Mesendoderm (in vitro differentiated cells): ENCODE measurements around the gene NOTCH4.

Source experiments
- DNase-seq: peaks from one replicate; pipeline ENCODE4 v3.0.0; 2013
- H2AK5ac ChIP-seq: 2 replicates; pipeline ENCODE4 v1.6.1; 2013; ENCODE audit warnings: low read length, inconsistent platforms
- H2BK120ac ChIP-seq: 2 replicates; pipeline ENCODE4 v1.6.1; 2013; ENCODE audit warnings: low read depth, mild to moderate bottlenecking, low read length, moderate library complexity, mixed read lengths
- H2BK15ac ChIP-seq: replicated peaks from 2 replicates; pipeline ENCODE4 v1.6.1; 2013; ENCODE audit warnings: low read depth, mild to moderate bottlenecking, moderate library complexity
- H2BK5ac ChIP-seq: 2 replicates; pipeline ENCODE4 v1.6.1; 2013; ENCODE audit warnings: low read length, inconsistent platforms
- H3K18ac ChIP-seq: 2 replicates; pipeline ENCODE4 v1.6.1; 2013; ENCODE audit warnings: mild to moderate bottlenecking, low read length, mixed read lengths
- H3K23ac ChIP-seq: one replicate; pipeline ENCODE4 v1.6.1; 2013; ENCODE audit warnings: low read length
- H3K27ac ChIP-seq: 2 replicates; pipeline ENCODE4 v1.5.1; 2013; ENCODE audit warnings: low read depth, mild to moderate bottlenecking, inconsistent platforms, low read length, moderate library complexity
- H3K27me3 ChIP-seq: 2 replicates; pipeline ENCODE4 v1.6.1; 2013; ENCODE audit warnings: low read length, control low read depth, mild to moderate bottlenecking, inconsistent platforms; ENCODE audit not compliant: insufficient read depth, poor library complexity
- H3K36me3 ChIP-seq: 2 replicates; pipeline ENCODE4 v1.6.1; 2013; ENCODE audit warnings: low read length, inconsistent platforms; ENCODE audit not compliant: control insufficient read depth, insufficient read depth
- H3K4ac ChIP-seq: one replicate; pipeline ENCODE4 v1.6.1; 2013; ENCODE audit warnings: low read depth, mild to moderate bottlenecking, low read length, moderate library complexity
- H3K4me1 ChIP-seq: 2 replicates; pipeline ENCODE4 v1.6.1; 2013; ENCODE audit warnings: low read depth, low read length, inconsistent platforms; ENCODE audit not compliant: control insufficient read depth
- H3K4me2 ChIP-seq: 2 replicates; pipeline ENCODE4 v1.6.1; 2013; ENCODE audit warnings: low read length
- H3K4me3 ChIP-seq: 2 replicates; pipeline ENCODE4 v1.5.1; 2013; ENCODE audit warnings: mild to moderate bottlenecking, low read length
- H3K56ac ChIP-seq: one replicate; pipeline ENCODE4 v1.6.1; 2013; ENCODE audit warnings: low read length
- H3K79me1 ChIP-seq: 2 replicates; pipeline ENCODE4 v1.6.1; 2013; ENCODE audit warnings: low read length, inconsistent platforms
- H3K79me2 ChIP-seq: 2 replicates; pipeline ENCODE4 v1.6.1; 2013; ENCODE audit warnings: mild to moderate bottlenecking, low read length; ENCODE audit not compliant: control insufficient read depth, insufficient read depth
- H3K9ac ChIP-seq: 2 replicates; pipeline ENCODE4 v1.6.1; 2013; ENCODE audit warnings: low read length, inconsistent platforms
- H4K5ac ChIP-seq: one replicate; pipeline ENCODE4 v1.6.1; 2013; ENCODE audit warnings: low read length
- H4K8ac ChIP-seq: one replicate; pipeline ENCODE4 v1.6.1; 2013; ENCODE audit warnings: low read depth, mild to moderate bottlenecking, control low read depth, low read length, moderate library complexity
- WGBS: extraction: QIAGEN DNeasy Blood & Tissue Kit; methylation state at CpG from one replicate; pipeline ENCODE4 v1.1.7; 2013; ENCODE audit warnings: low lambda C conversion rate, missing lambda C conversion rate; ENCODE audit not compliant: insufficient coverage; ENCODE audit errors: extremely low coverage; 5-methylcytosine and 5-hydroxymethylcytosine counted together

The NOTCH4 gene

DNA sequence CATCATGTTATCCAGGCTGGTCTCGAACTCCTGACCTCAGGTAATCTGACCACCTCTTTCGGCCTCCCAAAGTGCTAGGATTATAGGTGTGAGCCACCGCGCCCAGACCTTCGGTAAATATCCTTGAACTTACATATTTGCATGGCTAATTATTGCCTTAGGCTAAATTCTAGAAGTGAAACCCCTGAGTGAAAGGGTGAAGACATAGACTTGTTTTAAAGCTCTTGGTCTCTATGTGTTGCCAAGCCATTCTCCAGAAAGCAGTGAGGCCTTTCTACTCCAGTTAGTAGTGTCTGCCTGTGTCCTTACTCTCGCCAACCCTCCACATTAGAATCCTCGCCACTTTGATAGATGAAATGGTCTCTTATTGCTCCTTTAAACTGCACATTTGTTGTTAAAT is 2.6 kb upstream of the NOTCH4 start:
- Histone ChIP-seq H2BK120ac (no peak overlapping the region), H3K4ac (no peak overlapping the region), H3K79me1 (no peaks in the 10 kb centered on the region), H3K56ac (no peak overlapping the region), H3K23ac (no peak overlapping the region), H4K5ac (no peak overlapping the region), H3K18ac (no peak overlapping the region), H3K4me3 (no peak overlapping the region), H3K27me3 (peaks cover 2% of the 10 kb centered on the region), H2BK15ac (no peak overlapping the region), H2AK5ac (no peak overlapping the region), H3K27ac (no peak overlapping the region), H3K4me2 (no peak overlapping the region), H4K8ac (no peak overlapping the region), H2BK5ac (no peak overlapping the region), H3K36me3 (no peaks in the 10 kb centered on the region), H3K9ac (no peak overlapping the region), H3K4me1 (no peaks in the 10 kb centered on the region), H3K79me2 (no peaks in the 10 kb centered on the region)
- no peak for DNase-seq
- WGBS = no CpG with 5 or more reads among the region's 7 CpGs

DNA sequence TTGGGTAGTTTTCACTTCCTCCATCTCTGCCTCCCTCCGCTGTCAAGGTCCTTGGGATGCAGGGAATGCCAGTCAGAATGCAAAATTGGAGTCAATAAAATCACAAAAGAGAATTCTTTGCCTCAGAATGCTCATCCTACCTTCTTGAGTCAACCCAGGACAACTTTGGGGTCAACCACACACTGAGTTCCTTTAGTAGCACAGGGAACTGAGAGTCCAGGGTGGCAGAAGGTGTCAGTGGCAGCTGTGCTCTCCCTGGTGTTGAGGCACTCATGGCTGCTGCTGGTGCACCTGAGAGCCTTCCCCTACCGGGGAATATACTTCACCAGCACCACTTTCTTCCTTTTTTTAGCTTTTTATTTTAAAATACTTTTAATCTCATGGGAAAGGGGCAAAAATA is 829 bp upstream of the NOTCH4 start:
- no CpG with 5 or more reads among the region's 2 CpGs for WGBS
- Histone ChIP-seq H2AK5ac (no peak overlapping the region), H3K56ac (no peak overlapping the region), H2BK15ac (no peak overlapping the region), H4K8ac (no peak overlapping the region), H2BK5ac (no peak overlapping the region), H3K9ac (no peak overlapping the region), H3K23ac (no peak overlapping the region), H3K4ac (no peak overlapping the region), H3K79me2 (no peaks in the 10 kb centered on the region), H3K18ac (no peak overlapping the region), H3K4me1 (no peaks in the 10 kb centered on the region), H3K27me3 (no peaks in the 10 kb centered on the region), H4K5ac (no peak overlapping the region), H3K79me1 (no peaks in the 10 kb centered on the region), H3K4me3 (no peak overlapping the region), H3K36me3 (no peaks in the 10 kb centered on the region), H3K4me2 (no peak overlapping the region), H3K27ac (no peak overlapping the region), H2BK120ac (no peak overlapping the region)
- DNase-seq = no peak

DNA sequence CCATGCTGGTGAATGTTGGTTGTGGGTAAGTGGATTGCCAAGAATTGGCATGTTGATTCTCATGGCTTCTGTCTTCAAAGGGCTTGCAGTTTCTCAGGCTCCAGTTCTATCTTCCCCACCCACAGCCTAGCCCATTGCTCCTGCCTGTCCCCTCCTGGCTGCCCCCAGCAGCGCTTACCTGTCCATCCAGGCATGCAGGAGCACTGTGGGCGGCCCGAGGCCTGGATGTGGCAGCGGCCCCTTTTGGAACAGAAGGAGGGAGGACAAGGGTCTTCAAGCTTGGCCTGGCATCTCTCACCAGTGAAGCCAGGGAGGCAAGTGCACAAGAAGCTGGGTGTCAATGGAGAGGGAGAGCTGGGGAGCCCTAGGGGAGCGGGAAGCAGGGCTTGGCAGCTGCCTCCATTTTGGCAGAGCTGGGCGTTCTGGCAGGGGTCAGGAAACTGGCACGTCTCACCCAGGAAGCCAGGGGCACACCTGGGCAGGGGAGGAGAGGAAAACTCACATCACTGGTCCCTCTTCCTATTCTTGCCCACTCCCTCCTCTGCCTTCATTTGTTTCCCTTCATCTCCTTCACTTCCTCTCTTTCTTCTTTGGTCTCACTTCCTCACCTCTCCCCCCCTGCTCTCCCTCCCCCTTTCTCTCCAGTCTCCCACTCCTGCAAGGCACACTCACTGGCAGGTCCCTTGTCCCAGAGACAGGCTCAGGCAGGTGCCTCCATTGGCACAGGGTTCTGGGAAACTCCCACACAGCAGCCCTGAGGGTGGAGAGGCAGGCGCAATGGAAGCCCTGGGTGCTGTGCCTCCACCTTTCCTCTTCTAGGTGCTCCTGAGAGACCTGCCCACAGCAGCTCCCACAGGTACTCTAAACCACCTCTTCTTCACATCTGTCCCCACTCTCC is 1.3 kb downstream of the NOTCH4 start:
- H3K9ac ChIP-seq = no peak overlapping the region
- H3K4me2 ChIP-seq = no peak overlapping the region
- H3K18ac ChIP-seq = no peak overlapping the region
- no CpG with 5 or more reads among the region's 8 CpGs for WGBS
- H4K8ac ChIP-seq = no peak overlapping the region
- H2BK120ac ChIP-seq = no peak overlapping the region
- no peaks in the 10 kb centered on the region for H3K79me1 ChIP-seq
- H2BK15ac ChIP-seq = no peak overlapping the region
- H3K79me2 ChIP-seq = no peaks in the 10 kb centered on the region
- no peak overlapping the region for H2BK5ac ChIP-seq
- no peak for DNase-seq
- H4K5ac ChIP-seq = no peak overlapping the region
- no peaks in the 10 kb centered on the region for H3K36me3 ChIP-seq
- H3K27ac ChIP-seq = no peak overlapping the region
- no peak overlapping the region for H3K56ac ChIP-seq
- H3K4ac ChIP-seq = no peak overlapping the region
- H2AK5ac ChIP-seq = no peak overlapping the region
- H3K4me1 ChIP-seq = no peaks in the 10 kb centered on the region
- H3K27me3 ChIP-seq = no peaks in the 10 kb centered on the region
- H3K4me3 ChIP-seq = no peak overlapping the region
- H3K23ac ChIP-seq = no peak overlapping the region

DNA sequence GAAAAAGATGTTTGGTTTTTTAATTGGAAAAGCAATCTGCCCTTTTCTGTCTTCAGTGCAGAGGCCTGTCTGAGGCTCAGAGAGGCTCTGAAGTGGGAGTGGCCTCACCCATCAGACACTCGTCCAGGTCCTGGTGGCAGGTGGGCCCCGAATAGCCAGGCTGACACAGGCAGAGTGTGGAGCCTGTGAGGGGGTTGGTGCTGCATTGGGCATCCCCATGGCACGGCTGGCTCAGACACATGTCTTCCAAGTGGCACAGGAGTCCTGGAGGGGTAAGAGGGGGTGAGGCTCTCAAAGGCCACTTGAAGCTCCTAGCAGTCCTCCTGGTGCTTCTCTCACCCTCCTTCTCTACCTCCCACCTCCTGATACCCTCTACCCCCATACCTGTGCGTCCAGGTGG is 3.8 kb downstream of the NOTCH4 start:
- Histone ChIP-seq H3K4me3 (no peak overlapping the region), H2AK5ac (no peak overlapping the region), H3K27me3 (no peaks in the 10 kb centered on the region), H2BK5ac (no peak overlapping the region), H4K5ac (no peak overlapping the region), H3K79me1 (no peaks in the 10 kb centered on the region), H3K56ac (no peak overlapping the region), H2BK120ac (no peak overlapping the region), H3K4me2 (no peak overlapping the region), H2BK15ac (no peak overlapping the region), H3K27ac (no peak overlapping the region), H3K23ac (no peak overlapping the region), H3K79me2 (no peaks in the 10 kb centered on the region), H3K36me3 (no peaks in the 10 kb centered on the region), H3K4ac (no peak overlapping the region), H3K4me1 (no peaks in the 10 kb centered on the region), H4K8ac (no peak overlapping the region), H3K18ac (no peak overlapping the region), H3K9ac (no peak overlapping the region)
- WGBS = no CpG with 5 or more reads among the region's 4 CpGs
- DNase-seq = no peak

DNA sequence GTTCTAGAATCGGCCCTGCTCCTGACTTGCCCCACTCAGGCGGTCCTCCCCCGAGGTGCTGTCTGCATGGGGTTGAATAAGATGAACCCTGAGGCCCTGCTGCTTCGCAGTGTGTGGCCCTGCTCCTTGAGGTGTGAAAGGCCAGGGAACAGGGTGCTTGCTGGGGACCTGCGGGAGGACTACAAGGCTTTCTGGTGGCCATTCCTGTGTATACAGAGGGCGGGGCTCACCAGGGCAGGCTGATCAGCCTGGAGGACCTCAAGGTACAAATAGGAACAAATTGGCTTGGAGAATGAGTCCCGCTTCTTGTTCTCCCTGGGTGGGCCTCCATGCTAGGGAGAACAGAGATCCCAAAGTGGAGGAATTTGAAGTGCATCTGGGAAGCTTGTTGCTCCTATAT is 5.7 kb downstream of the NOTCH4 start:
- no peak overlapping the region for H3K4me3 ChIP-seq
- no peaks in the 10 kb centered on the region for H3K79me1 ChIP-seq
- H3K79me2 ChIP-seq = no peaks in the 10 kb centered on the region
- no peak overlapping the region for H3K9ac ChIP-seq
- no peak overlapping the region for H2BK120ac ChIP-seq
- H3K27me3 ChIP-seq = no peaks in the 10 kb centered on the region
- no peak overlapping the region for H3K27ac ChIP-seq
- H3K36me3 ChIP-seq = no peaks in the 10 kb centered on the region
- DNase-seq = no peak
- H4K5ac ChIP-seq = no peak overlapping the region
- H3K4me2 ChIP-seq = no peak overlapping the region
- no peak overlapping the region for H4K8ac ChIP-seq
- H3K4me1 ChIP-seq = no peaks in the 10 kb centered on the region
- no peak overlapping the region for H2BK15ac ChIP-seq
- WGBS = no CpG with 5 or more reads among the region's 7 CpGs
- H3K4ac ChIP-seq = no peak overlapping the region
- H2AK5ac ChIP-seq = no peak overlapping the region
- H3K23ac ChIP-seq = no peak overlapping the region
- H2BK5ac ChIP-seq = no peak overlapping the region
- no peak overlapping the region for H3K18ac ChIP-seq
- no peak overlapping the region for H3K56ac ChIP-seq

DNA sequence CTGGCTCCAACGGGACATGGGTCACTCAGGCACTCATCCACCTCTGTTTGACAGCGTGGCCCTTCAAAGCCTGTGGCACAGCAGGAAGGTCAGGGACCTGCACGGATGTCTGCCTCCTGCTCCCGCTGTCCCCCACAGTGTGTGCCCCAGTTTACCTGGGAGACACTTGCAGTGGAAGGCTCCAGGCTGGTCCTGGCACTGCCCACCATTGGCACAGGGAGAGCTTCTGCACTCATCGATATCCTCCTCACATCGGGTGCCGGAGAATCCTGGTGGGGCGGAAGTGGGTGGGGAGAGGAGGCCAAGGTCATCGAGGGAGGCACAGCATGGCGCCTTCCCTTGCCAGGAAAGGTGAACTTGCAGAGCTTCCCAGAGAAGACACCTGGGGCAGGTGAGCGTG is 6.9 kb downstream of the NOTCH4 start:
- H4K8ac ChIP-seq = no peak overlapping the region
- no peak overlapping the region for H2BK5ac ChIP-seq
- no peak for DNase-seq
- no peaks in the 10 kb centered on the region for H3K79me1 ChIP-seq
- H2AK5ac ChIP-seq = no peak overlapping the region
- no peak overlapping the region for H3K4me2 ChIP-seq
- H3K79me2 ChIP-seq = no peaks in the 10 kb centered on the region
- H2BK15ac ChIP-seq = no peak overlapping the region
- no peak overlapping the region for H3K56ac ChIP-seq
- H3K18ac ChIP-seq = no peak overlapping the region
- no peaks in the 10 kb centered on the region for H3K4me1 ChIP-seq
- no peaks in the 10 kb centered on the region for H3K36me3 ChIP-seq
- no peak overlapping the region for H4K5ac ChIP-seq
- no peak overlapping the region for H3K4ac ChIP-seq
- no peak overlapping the region for H3K4me3 ChIP-seq
- no peak overlapping the region for H3K23ac ChIP-seq
- H3K27ac ChIP-seq = no peak overlapping the region
- no CpG with 5 or more reads among the region's 11 CpGs for WGBS
- no peak overlapping the region for H3K9ac ChIP-seq
- no peak overlapping the region for H2BK120ac ChIP-seq
- H3K27me3 ChIP-seq = no peaks in the 10 kb centered on the region
